ENCODE results near the gene TAS2R46.
"Not testable (repeated sequence)": the region's sequence is repeated elsewhere in the genome, so short reads cannot be mapped to it uniquely, and the experiment has no call there.

The TAS2R46 gene

GRCh38 chr12:11033959-11034358 is 28.1 kb downstream of the TAS2R46 start:
- not testable (repeated sequence) for DNase-seq (ENCODE audit: low read depth)

GRCh38 chr12:11031307-11031706 is 30.8 kb downstream of the TAS2R46 start, which contains the start of gene TAS2R31:
Gene TAS2R31 (minus strand): TSS chr12:11031407. CDS start chr12:11031335, 72 bp downstream.
- no peak for DNase-seq (ENCODE audit: low read depth)

DNA sequence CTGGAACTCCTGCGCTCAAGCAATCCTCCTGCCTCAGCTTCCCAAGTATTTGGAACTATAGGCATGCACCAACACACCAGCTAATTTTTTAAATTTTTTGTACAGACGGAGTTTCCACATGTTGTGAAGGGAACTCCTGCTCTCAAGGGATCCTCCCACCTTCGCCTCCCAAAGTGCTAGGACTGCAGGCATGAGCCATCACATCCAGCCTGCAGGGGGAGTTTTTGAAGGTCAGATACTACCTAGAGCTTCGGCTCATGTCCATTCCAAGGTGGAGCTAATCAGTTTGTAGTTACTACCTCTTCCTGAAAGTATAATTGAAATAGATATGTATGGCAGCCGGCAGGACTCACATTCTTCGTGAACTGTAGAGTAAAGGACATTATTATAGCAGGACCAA is 36.0 kb downstream of the TAS2R46 start:
- peak; percentile 14 for DNase-seq (ENCODE audit: low read depth)

DNA sequence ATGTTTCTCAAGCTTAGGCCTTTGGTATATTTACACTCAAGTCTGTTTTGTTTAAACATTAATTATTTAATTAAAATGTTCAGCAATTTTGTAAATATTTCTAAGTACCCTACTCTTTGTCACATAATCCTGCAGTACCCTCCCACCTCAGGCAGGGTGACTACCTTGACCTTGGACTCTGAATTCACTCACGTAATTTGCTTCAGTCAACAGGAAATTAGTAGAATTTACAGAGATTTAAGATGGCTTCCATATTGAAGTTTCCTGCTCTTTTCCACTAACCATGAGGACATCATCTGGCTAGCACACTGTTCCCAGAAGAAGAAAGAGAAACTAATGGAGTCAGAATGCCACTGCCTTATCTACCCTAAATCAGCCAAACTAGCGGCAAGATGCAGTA is 38.7 kb downstream of the TAS2R46 start:
- DNase-seq (ENCODE audit: low read depth), result no peak

- DNase-seq (ENCODE audit: low read depth), result no peak
Measured at GRCh38 chr12:11022520-11022919, 39.6 kb downstream of the TAS2R46 start, which contains the start of gene TAS2R19. Gene TAS2R19 (minus strand): TSS chr12:11022620. CDS start chr12:11022571, 49 bp downstream.

GRCh38 chr12:11016937-11017336 is 45.2 kb downstream of the TAS2R46 start:
- no peak for DNase-seq (ENCODE audit: low read depth)

- no peak for DNase-seq (ENCODE audit: low read depth)
Measured at GRCh38 chr12:11015775-11016430, 46.2 kb downstream of the TAS2R46 start.

GRCh38 chr12:11014234-11014633 is 47.9 kb downstream of the TAS2R46 start:
- DNase-seq (ENCODE audit: low read depth), result peak; percentile 13

All from ELR (cell line).